B cell (primary cell): Measurements from ENCODE around the gene CD276. TPM values are rescaled to one million over a fixed set of nuclear protein-coding genes. Genes with fewer than 3 reads are reported as not detected.

Experiments used
- ATAC-seq: fragments of 200-7000 bp; cut with Tn5 transposase; one replicate; pipeline ENCODE4 v1.10.0; 2021; ENCODE audit warnings: low read depth, mild to moderate bottlenecking, moderate number of reproducible peaks, moderate library complexity
- CTCF ChIA-PET: fragments of 350-600 bp; sonication (Branson Sonifier 250); formaldehyde crosslinking; loops from one replicate; lab custom pipeline; 2021; ENCODE audit warnings: antibody characterized with exemption, inconsistent platforms; lab: Charles Lee
- POLR2A ChIA-PET: fragments of 350-600 bp; sonication (Branson Sonifier 250); formaldehyde crosslinking; loops from one replicate; lab custom pipeline; 2021; ENCODE audit warnings: antibody characterized with exemption; lab: Charles Lee
- DNase-seq: peaks from one replicate; pipeline ENCODE4 v3.0.0; 2013
- H2AFZ ChIP-seq: 2 replicates; pipeline ENCODE4 v1.6.1; 2012; ENCODE audit warnings: mild to moderate bottlenecking, low read depth, low read length; ENCODE audit not compliant: insufficient read depth, poor library complexity, severe bottlenecking
- H3K27ac ChIP-seq, 2 donors: 1 replicate in 1 of 2; 2 replicates in 1 of 2; pipeline ENCODE4 v1.5.1; 2012 to 2013; ENCODE audit warnings: low read length in 2 of 2, mild to moderate bottlenecking in 2 of 2, moderate library complexity in 1 of 2
- H3K27me3 ChIP-seq, 4 experiments: fragments of 200-600 bp in 1 of 4; sonication (generic) in 1 of 4; replicated peaks in 1 of 4; 1 replicate in 2 of 4; 2 replicates in 2 of 4; pipeline versions ENCODE4 v1.6.1 to v1.7.0; 2013 to 2016; ENCODE audit warnings: low read length in 3 of 4, mild to moderate bottlenecking in 2 of 4, mixed read lengths in 1 of 4, moderate library complexity in 1 of 4; ENCODE audit not compliant: insufficient read depth in 4 of 4, control insufficient read depth in 3 of 4; ENCODE audit errors: control extremely low read depth in 1 of 4
- H3K36me3 ChIP-seq, 2 experiments: replicated peaks in 1 of 2; 1 replicate in 1 of 2; 2 replicates in 1 of 2; pipeline versions ENCODE4 v1.6.1 to v1.7.1; 2013; ENCODE audit warnings: low read length in 1 of 2; ENCODE audit not compliant: insufficient read depth in 2 of 2, control insufficient read depth in 1 of 2; ENCODE audit errors: control extremely low read depth in 1 of 2, extremely low read depth in 1 of 2
- H3K4me1 ChIP-seq, 2 donors: fragments of 200-600 bp in 1 of 2; sonication (generic) in 1 of 2; 1 replicate in 1 of 2; 2 replicates in 1 of 2; pipeline versions ENCODE4 v1.5.1 to v1.6.1; 2013 to 2017; ENCODE audit warnings: low read length in 2 of 2; ENCODE audit not compliant: control insufficient read depth in 2 of 2, insufficient read depth in 2 of 2
- H3K4me2 ChIP-seq: replicated peaks from 2 replicates; pipeline ENCODE3; 2012; ENCODE audit warnings: mild to moderate bottlenecking, low read depth, low read length; ENCODE audit not compliant: poor library complexity, severe bottlenecking
- H3K4me3 ChIP-seq, 5 experiments: fragments of 200-600 bp in 1 of 5; sonication (generic) in 1 of 5; 1 replicate in 3 of 5; 2 replicates in 2 of 5; pipeline versions ENCODE4 v1.5.1 to v1.7.0; 2011 to 2016; ENCODE audit warnings: low read length in 4 of 5, mild to moderate bottlenecking in 4 of 5, low read depth in 2 of 5, control low read depth in 1 of 5, moderate library complexity in 1 of 5; ENCODE audit not compliant: insufficient read depth in 1 of 5; ENCODE audit errors: control extremely low read depth in 1 of 5, extremely low read depth in 1 of 5
- H3K79me2 ChIP-seq: fragments of 200-600 bp; sonication (generic); one replicate; pipeline ENCODE4 v1.6.0; 2016; ENCODE audit warnings: low read length; ENCODE audit not compliant: control insufficient read depth, insufficient read depth
- H3K9ac ChIP-seq: fragments of 200-600 bp; sonication (generic); 2 replicates; pipeline ENCODE4 v1.6.1; 2017; ENCODE audit warnings: mild to moderate bottlenecking, low read length, moderate library complexity
- H3K9me3 ChIP-seq, 3 donors: one replicate each; pipeline versions ENCODE4 v1.6.1 to v1.7.1; 2013; ENCODE audit warnings: low read length in 2 of 3; ENCODE audit not compliant: control insufficient read depth in 2 of 3, insufficient read depth in 1 of 3; ENCODE audit errors: control extremely low read depth in 1 of 3
- H4K20me1 ChIP-seq: 2 replicates; pipeline ENCODE4 v1.6.0; 2012; ENCODE audit warnings: mild to moderate bottlenecking, low read length; ENCODE audit not compliant: insufficient read depth, control insufficient read depth, poor library complexity, severe bottlenecking
- H3K27ac Mint-ChIP-seq: one replicate; pipeline ENCODE4 v1.8.0; 2021; ENCODE audit warnings: mixed read lengths
- H3K27me3 Mint-ChIP-seq: one replicate; pipeline ENCODE4 v1.8.0; 2021; ENCODE audit warnings: mixed read lengths
- H3K4me1 Mint-ChIP-seq: one replicate; pipeline ENCODE4 v1.8.0; 2021; ENCODE audit warnings: mixed read lengths
- H3K4me3 Mint-ChIP-seq: one replicate; pipeline ENCODE4 v1.8.0; 2021; ENCODE audit warnings: mixed read lengths
- H3K9me3 Mint-ChIP-seq: one replicate; pipeline ENCODE4 v1.8.0; 2022; ENCODE audit warnings: mixed read lengths; ENCODE audit not compliant: insufficient read depth
- CTCF ChIP-seq: fragments of 200-600 bp; IDR thresholded peaks from one replicate; pipeline ENCODE4 v1.8.0; 2022; ENCODE audit warnings: antibody characterized with exemption, mild to moderate bottlenecking
- EZH2 ChIP-seq: IDR thresholded peaks from 2 replicates; pipeline ENCODE4 v1.6.1; 2012; ENCODE audit warnings: borderline replicate concordance, low read depth, mild to moderate bottlenecking, moderate library complexity, low read length; ENCODE audit not compliant: insufficient read depth, poor library complexity, severe bottlenecking
- WGBS: methylation state at CpG from one replicate; pipeline ENCODE4 v1.1.5; 2013; ENCODE audit warnings: missing lambda C conversion rate; ENCODE audit not compliant: insufficient coverage; 5-methylcytosine and 5-hydroxymethylcytosine counted together
- intact Hi-C: fragments of 100-400 bp; cut with micrococcal nuclease; formaldehyde crosslinking; loops from one replicate; pipeline ENCODE4 v1.10.0; 2022
- polyA plus RNA-seq: library from polyadenylated mRNA; depleted of rRNA; stranded (reverse); fragments of >200 nt; gene quantifications from 2 replicates; pipeline ENCODE4 v1.2.3, GENCODE V29; 2012
- total RNA-seq, 2 donors: library from RNA; stranded (reverse); fragments of 120-200 nt in 1 of 2; gene quantifications; 1 replicate in 1 of 2; 2 replicates in 1 of 2; pipeline versions ENCODE4 v1.2.3 to v1.2.4, GENCODE V29; 2013 to 2022

Gene CD276
- total and polyA plus RNA-seq, 2 donors (not counting 1 experiment from before 2014, with no cell fraction given), result not detected

GRCh38 chr15:73708691-73709090 lies 24.5 kb downstream of the CD276 start:
- H3K27ac ChIP-seq, result no peak overlapping the region
- DNase-seq, result no peak
- no peaks in the 10 kb centered on the region for H3K4me1 ChIP-seq
- H3K9ac ChIP-seq, result no peak overlapping the region
- Mint-ChIP-seq H3K27me3 (peaks cover 19% of the 10 kb centered on the region), H3K4me3 (no peak overlapping the region), H3K27ac (no peak overlapping the region), H3K4me1 (no peaks in the 10 kb centered on the region), H3K9me3 (no peaks in the 10 kb centered on the region)
- H3K36me3 ChIP-seq, result no peaks in the 10 kb centered on the region
- TF ChIP-seq EZH2 (no peak), CTCF (no peak)
- no peaks in the 10 kb centered on the region for H3K9me3 ChIP-seq
- WGBS, result 91% methylated on average over 6 of the region's 6 CpGs
- ChIA-PET POLR2A (no interaction called here), CTCF (interaction anchor here (0.9 kb wide), 1 partner anchor 10 kb away, joined by 3 read pairs; no protein-coding TSS in a partner anchor)
- H3K4me2 ChIP-seq, result no peak overlapping the region
- no peak for ATAC-seq
- H3K27me3 ChIP-seq, result no peaks in the 10 kb centered on the region
- no peaks in the 10 kb centered on the region for H3K79me2 ChIP-seq
- H4K20me1 ChIP-seq, result no peaks in the 10 kb centered on the region
- H3K4me3 ChIP-seq, result no peak overlapping the region
- H2AFZ ChIP-seq, result no peak overlapping the region
- intact Hi-C loops, result no loop called here

- Histone ChIP-seq H3K4me2 (no peak overlapping the region), H3K9me3 (no peaks in the 10 kb centered on the region), H3K27ac (no peak overlapping the region), H3K4me3 (no peak overlapping the region), H4K20me1 (no peaks in the 10 kb centered on the region), H3K36me3 (no peaks in the 10 kb centered on the region), H3K79me2 (no peaks in the 10 kb centered on the region), H3K4me1 (no peaks in the 10 kb centered on the region), H3K9ac (no peak overlapping the region), H2AFZ (no peak overlapping the region), H3K27me3 (no peaks in the 10 kb centered on the region)
- no peak for ATAC-seq
- TF ChIP-seq CTCF (no peak), EZH2 (no peak)
- no peaks in the 10 kb centered on the region for H3K4me1 Mint-ChIP-seq
- no peaks in the 10 kb centered on the region for H3K9me3 Mint-ChIP-seq
- CTCF ChIA-PET, result no interaction called here
- H3K4me3 Mint-ChIP-seq, result no peak overlapping the region
- H3K27me3 Mint-ChIP-seq, result peaks cover 19% of the 10 kb centered on the region
- DNase-seq, result no peak
- H3K27ac Mint-ChIP-seq, result no peak overlapping the region
- WGBS, result 82% methylated on average over 6 of the region's 6 CpGs
- intact Hi-C loops, result no loop called here
- POLR2A ChIA-PET, result no interaction called here
Observed at GRCh38 chr15:73709241-73709640, 25.1 kb downstream of the CD276 start.
